ENCODE results near the gene DAPP1.
"Not testable (repeated sequence)": the region's sequence is repeated elsewhere in the genome, so short reads cannot be mapped to it uniquely, and the experiment has no call there.

DNA sequence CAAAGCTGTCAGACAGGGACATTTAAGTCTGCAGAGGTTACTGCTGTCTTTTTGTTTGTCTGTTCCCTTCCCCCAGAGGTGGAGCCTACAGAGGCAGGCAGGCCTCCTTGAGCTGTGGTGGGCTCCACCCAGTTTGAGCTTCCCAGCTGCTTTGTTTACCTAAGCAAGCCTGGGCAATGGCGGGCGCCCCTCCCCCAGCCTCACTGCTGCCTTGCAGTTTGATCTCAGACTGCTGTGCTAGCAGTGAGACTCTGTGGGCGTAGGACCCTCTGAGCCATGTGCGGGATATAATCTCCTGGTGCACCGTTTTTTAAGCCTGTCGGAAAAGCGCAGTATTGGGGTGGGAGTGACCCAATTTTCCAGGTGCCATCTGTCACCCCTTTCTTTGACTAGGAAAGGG, 45.8 kb upstream of the DAPP1 start:
- not testable (repeated sequence) for TF ChIP-seq HDAC2 (IDR thresholded peaks at IDR 0.05); CEBPB (IDR thresholded peaks at IDR 0.05; ENCODE audit: borderline replicate concordance in 1 of 2, low read depth in 2 of 2, low read length in 2 of 2); SMAD5 (IDR thresholded peaks at IDR 0.05; ENCODE audit: low read depth); EP300 (IDR thresholded peaks at IDR 0.05; ENCODE audit: borderline replicate concordance in 1 of 2, control insufficient read depth in 1 of 2, low read depth in 2 of 2, low read length in 2 of 2); SUPT20H (IDR thresholded peaks at IDR 0.05; ENCODE audit: borderline replicate concordance, control insufficient read depth, low read depth, low read length); SIX5 (IDR thresholded peaks at IDR 0.05; ENCODE audit: low read depth, low read length, severe bottlenecking); EZH2 (IDR thresholded peaks at IDR 0.05; ENCODE audit: borderline replicate concordance, control insufficient read depth, low read depth, low read length); KDM1A (IDR thresholded peaks at IDR 0.05; ENCODE audit: borderline replicate concordance); GABPA (IDR thresholded peaks at IDR 0.05; ENCODE audit: low read depth)
- TF ChIP-seq, protein P1, sequence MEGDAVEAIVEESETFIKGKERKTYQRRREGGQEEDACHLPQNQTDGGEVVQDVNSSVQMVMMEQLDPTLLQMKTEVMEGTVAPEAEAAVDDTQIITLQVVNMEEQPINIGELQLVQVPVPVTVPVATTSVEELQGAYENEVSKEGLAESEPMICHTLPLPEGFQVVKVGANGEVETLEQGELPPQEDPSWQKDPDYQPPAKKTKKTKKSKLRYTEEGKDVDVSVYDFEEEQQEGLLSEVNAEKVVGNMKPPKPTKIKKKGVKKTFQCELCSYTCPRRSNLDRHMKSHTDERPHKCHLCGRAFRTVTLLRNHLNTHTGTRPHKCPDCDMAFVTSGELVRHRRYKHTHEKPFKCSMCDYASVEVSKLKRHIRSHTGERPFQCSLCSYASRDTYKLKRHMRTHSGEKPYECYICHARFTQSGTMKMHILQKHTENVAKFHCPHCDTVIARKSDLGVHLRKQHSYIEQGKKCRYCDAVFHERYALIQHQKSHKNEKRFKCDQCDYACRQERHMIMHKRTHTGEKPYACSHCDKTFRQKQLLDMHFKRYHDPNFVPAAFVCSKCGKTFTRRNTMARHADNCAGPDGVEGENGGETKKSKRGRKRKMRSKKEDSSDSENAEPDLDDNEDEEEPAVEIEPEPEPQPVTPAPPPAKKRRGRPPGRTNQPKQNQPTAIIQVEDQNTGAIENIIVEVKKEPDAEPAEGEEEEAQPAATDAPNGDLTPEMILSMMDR (IDR thresholded peaks at IDR 0.05 in 2 of 3, conservative IDR thresholded peaks at IDR 0.05 in 1 of 3; ENCODE audit: control insufficient read depth in 2 of 3, extremely low read depth in 1 of 3, insufficient read depth in 1 of 3, low read depth in 3 of 3, low read length in 3 of 3), result not testable (repeated sequence)
- TF ChIP-seq, protein P2, sequence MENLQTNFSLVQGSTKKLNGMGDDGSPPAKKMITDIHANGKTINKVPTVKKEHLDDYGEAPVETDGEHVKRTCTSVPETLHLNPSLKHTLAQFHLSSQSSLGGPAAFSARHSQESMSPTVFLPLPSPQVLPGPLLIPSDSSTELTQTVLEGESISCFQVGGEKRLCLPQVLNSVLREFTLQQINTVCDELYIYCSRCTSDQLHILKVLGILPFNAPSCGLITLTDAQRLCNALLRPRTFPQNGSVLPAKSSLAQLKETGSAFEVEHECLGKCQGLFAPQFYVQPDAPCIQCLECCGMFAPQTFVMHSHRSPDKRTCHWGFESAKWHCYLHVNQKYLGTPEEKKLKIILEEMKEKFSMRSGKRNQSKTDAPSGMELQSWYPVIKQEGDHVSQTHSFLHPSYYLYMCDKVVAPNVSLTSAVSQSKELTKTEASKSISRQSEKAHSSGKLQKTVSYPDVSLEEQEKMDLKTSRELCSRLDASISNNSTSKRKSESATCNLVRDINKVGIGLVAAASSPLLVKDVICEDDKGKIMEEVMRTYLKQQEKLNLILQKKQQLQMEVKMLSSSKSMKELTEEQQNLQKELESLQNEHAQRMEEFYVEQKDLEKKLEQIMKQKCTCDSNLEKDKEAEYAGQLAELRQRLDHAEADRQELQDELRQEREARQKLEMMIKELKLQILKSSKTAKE (IDR thresholded peaks at IDR 0.05; ENCODE audit: low read depth, poor library complexity, severe bottlenecking), result not testable (repeated sequence)
- TF ChIP-seq, protein P3, sequence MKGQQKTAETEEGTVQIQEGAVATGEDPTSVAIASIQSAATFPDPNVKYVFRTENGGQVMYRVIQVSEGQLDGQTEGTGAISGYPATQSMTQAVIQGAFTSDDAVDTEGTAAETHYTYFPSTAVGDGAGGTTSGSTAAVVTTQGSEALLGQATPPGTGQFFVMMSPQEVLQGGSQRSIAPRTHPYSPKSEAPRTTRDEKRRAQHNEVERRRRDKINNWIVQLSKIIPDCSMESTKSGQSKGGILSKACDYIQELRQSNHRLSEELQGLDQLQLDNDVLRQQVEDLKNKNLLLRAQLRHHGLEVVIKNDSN (IDR thresholded peaks at IDR 0.05; ENCODE audit: borderline replicate concordance, extremely low read length, insufficient read depth, low read depth, low read length), result not testable (repeated sequence)
- TF ChIP-seq, protein P4, sequence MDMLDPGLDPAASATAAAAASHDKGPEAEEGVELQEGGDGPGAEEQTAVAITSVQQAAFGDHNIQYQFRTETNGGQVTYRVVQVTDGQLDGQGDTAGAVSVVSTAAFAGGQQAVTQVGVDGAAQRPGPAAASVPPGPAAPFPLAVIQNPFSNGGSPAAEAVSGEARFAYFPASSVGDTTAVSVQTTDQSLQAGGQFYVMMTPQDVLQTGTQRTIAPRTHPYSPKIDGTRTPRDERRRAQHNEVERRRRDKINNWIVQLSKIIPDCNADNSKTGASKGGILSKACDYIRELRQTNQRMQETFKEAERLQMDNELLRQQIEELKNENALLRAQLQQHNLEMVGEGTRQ (IDR thresholded peaks at IDR 0.05; ENCODE audit: borderline replicate concordance, low read depth, low read length), result not testable (repeated sequence)
